Mucosa of rectum (tissue), 2 donors: ENCODE results near the gene ERCC3.

ENCODE experiments used
- H3K27ac ChIP-seq, 2 donors: one replicate each; pipeline ENCODE4 v1.7.0; 2013; ENCODE audit warnings: inconsistent platforms in 2 of 2, low read depth in 2 of 2, low read length in 2 of 2
- H3K27me3 ChIP-seq, 2 donors: one replicate each; pipeline ENCODE4 v1.7.0; 2013; ENCODE audit warnings: low read length in 2 of 2; ENCODE audit not compliant: control insufficient read depth in 2 of 2, insufficient read depth in 2 of 2
- H3K36me3 ChIP-seq, 2 donors: one replicate each; pipeline ENCODE4 v1.7.0; 2013; ENCODE audit warnings: low read length in 2 of 2; ENCODE audit not compliant: control insufficient read depth in 2 of 2, insufficient read depth in 2 of 2
- H3K4me1 ChIP-seq, 2 donors: one replicate each; pipeline ENCODE4 v1.7.0; 2013; ENCODE audit warnings: low read length in 2 of 2, mild to moderate bottlenecking in 1 of 2; ENCODE audit not compliant: control insufficient read depth in 2 of 2, insufficient read depth in 2 of 2
- H3K4me3 ChIP-seq, 2 donors: one replicate each; pipeline ENCODE4 v1.7.0; 2013; ENCODE audit warnings: low read length in 2 of 2
- H3K9ac ChIP-seq, 2 donors: one replicate each; pipeline ENCODE4 v1.7.0; 2013; ENCODE audit warnings: low read length in 2 of 2, low read depth in 1 of 2, mild to moderate bottlenecking in 1 of 2
- H3K9me3 ChIP-seq, 2 donors: one replicate each; pipeline ENCODE4 v1.7.0; 2013; ENCODE audit warnings: low read length in 2 of 2; ENCODE audit not compliant: control insufficient read depth in 2 of 2
- donor health status: healthy.
- donor health status: Normal muscosa, but diverticular disease.

ERCC3 gene

DNA sequence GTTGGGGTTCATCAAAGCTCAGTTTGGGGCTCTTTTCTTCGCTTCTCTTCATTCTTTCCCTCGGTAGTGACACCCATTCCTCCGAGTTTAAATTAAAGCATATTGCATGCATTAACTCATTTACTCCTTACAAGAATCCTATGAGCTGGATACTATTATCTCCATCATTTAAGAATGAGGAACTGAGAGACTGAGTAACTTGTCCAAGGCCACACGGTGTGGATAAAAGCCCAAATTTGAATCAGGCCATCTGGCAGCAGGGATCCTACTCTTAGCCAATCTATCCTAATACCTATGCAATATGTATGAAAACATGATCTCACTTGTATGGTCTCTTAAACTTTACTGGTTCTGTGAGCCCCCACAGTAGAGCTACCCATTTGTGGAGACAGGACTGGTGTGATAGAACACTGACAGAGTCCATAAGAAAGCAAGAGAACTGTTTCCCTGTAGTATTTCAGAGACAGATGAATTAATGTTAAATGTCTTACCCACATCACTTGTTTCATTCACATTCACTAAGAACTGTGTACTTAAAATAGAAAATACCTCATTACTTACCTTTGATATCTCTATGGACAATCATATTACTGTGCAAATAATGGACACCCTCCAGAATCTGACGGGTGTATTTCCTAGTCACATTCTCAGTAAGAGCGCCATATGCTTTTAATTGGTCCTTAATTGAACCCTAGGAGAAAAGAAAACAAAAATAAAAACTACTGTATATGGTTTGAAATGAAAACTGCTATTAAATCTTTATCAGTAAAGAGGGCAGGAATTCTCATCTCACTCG is 20.4 kb upstream of the ERCC3 start:
- peaks cover 53 to 61% of the 10 kb centered on the region in 2 donors for H3K36me3 ChIP-seq
- H3K9me3 ChIP-seq, result no peaks in the 10 kb centered on the region
- no peaks in the 10 kb centered on the region for H3K27me3 ChIP-seq
- no peak overlapping the region for H3K4me3 ChIP-seq
- no peak overlapping the region for H3K27ac ChIP-seq
- no peak overlapping the region for H3K9ac ChIP-seq
- H3K4me1 ChIP-seq, result no peaks in the 10 kb centered on the region

DNA sequence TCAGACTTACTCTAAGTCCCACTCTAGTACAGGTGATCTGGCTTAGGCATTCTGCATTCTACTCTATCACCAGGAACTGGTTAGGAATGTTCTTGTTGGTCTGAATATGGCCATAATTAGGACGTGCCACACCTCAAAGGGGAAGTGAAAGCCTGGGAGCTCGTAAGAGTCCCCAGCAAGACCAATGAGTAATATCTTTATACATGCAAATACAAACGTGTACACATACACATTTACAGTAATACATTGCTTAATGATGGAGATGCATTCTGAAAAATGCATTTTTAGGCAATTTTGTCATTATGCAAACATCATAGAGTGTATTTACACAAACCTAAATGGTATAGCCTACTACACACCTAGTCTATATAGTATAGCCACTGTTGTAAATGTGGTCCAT is 19.5 kb upstream of the ERCC3 start:
- Histone ChIP-seq H3K9ac (no peak overlapping the region), H3K27ac (no peak overlapping the region), H3K9me3 (no peaks in the 10 kb centered on the region), H3K4me3 (no peak overlapping the region), H3K36me3 (peaks cover 48 to 58% of the 10 kb centered on the region in 2 donors), H3K27me3 (no peaks in the 10 kb centered on the region), H3K4me1 (no peaks in the 10 kb centered on the region)

DNA sequence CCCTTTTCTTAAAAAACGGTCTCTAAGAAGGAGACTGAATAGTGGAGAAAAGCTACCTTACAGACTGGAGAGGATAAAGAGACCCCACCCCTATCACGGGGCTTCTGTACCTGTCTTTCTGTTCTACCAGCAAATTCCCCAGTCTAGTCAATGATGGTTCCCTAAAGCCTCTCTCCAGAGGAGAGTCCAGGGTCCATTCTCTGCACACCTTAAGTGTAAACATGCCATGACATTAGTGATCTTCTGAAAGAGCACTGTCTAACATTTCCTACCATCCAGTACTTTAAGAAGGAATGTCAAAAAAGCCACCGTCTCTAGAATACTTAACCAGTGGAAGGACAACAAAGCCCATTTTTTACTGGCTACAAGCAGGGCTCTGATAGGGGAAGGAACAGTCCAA is 17.0 kb upstream of the ERCC3 start:
- Histone ChIP-seq H3K9ac (no peak overlapping the region), H3K27me3 (no peaks in the 10 kb centered on the region), H3K9me3 (no peaks in the 10 kb centered on the region), H3K36me3 (peaks cover 48 to 63% of the 10 kb centered on the region in 2 donors), H3K27ac (no peak overlapping the region), H3K4me1 (peaks cover 0 to 3% of the 10 kb centered on the region in 2 donors), H3K4me3 (no peak overlapping the region)

DNA sequence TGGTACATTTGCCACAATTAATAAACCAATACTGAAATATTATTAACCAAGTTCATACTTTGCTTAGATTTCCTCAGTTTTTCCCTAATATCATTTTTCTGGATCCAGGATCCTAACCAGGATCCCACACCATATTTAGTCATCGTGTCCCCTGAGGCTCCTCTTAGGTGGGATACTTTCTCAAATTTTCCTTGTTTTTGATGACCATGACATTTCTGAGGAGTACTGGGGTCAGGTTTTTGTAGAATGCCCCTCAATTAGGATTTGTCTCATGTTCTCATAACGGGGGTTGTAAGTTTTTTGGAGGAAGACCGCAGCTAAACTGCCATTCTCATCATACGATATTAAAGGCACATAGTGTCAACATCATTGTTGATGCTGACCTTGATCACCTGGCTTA is 15.5 kb upstream of the ERCC3 start:
- H3K36me3 ChIP-seq, result peaks cover 44 to 54% of the 10 kb centered on the region in 2 donors

DNA sequence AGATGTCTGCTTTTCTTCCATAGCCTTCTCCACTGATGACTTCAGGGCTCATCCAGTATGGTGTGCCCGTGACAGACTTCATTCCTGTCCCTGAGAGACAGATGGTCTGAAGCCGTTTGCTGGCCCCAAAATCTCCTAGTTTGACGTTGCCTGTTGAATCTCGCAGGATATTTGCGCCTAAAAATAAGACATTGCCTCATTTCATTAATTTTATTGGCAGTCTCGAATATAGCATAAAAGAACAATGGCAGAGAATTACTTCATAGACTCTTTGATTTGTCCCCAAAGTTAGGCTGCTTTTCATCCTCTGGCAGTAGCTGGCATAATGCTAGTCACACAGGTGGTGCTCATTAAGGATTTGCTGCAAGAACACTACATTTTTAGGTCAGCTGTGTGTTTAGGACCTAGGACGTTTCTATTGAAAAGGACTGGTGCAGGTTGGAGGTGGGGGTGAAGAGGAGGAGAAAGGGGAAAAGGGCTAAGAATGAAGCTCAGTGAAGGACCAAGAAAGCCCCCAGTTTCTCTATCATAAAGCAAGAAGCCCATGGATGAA is 14.7 kb upstream of the ERCC3 start:
- Histone ChIP-seq H3K27ac (no peak overlapping the region), H3K27me3 (no peaks in the 10 kb centered on the region), H3K9me3 (no peaks in the 10 kb centered on the region), H3K4me3 (no peak overlapping the region), H3K36me3 (peaks cover 36 to 47% of the 10 kb centered on the region in 2 donors), H3K9ac (no peak overlapping the region), H3K4me1 (peaks cover 0 to 3% of the 10 kb centered on the region in 2 donors)

More for the DNA sequence above, 15.5 kb upstream of the ERCC3 start:
- Histone ChIP-seq H3K9ac (no peak overlapping the region), H3K4me1 (peaks cover 0 to 3% of the 10 kb centered on the region in 2 donors), H3K4me3 (no peak overlapping the region), H3K9me3 (no peaks in the 10 kb centered on the region), H3K27ac (no peak overlapping the region), H3K27me3 (no peaks in the 10 kb centered on the region)

DNA sequence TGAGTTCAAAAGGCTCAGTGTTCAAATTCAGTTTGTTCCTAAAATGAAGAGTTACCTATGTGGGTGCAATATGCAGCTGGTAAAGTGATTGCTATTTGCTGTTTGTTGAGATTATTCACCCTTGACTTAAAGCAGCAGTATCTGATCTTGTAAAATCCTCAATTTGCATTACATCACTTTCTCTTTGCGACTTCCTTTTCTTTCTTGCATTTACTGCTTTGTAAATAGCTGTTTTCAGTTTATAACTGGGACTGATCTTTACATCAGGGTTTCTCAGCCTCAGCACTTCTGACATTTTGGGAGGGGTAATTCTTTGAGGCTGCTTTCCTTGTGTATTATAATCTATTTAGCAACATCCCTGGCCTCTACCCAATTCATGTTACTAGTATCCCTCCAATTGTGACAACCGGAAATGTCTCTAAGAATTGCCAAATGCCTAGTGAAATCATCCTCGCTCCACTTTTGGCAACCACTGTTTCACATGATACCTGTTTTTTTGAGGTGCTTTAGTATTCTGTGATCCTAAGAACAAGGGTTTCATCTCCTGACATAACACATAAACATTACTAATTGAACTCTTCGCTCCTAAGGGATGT is 12.1 kb upstream of the ERCC3 start:
- Histone ChIP-seq H3K4me1 (peaks cover 0 to 3% of the 10 kb centered on the region in 2 donors), H3K9ac (peak overlapping the region in 1 of 2 donors; percentile 10), H3K36me3 (peaks cover 32 to 39% of the 10 kb centered on the region in 2 donors), H3K4me3 (no peak overlapping the region), H3K27ac (peak overlapping the region in 1 of 2 donors; percentile 37), H3K27me3 (no peaks in the 10 kb centered on the region), H3K9me3 (no peaks in the 10 kb centered on the region)

DNA sequence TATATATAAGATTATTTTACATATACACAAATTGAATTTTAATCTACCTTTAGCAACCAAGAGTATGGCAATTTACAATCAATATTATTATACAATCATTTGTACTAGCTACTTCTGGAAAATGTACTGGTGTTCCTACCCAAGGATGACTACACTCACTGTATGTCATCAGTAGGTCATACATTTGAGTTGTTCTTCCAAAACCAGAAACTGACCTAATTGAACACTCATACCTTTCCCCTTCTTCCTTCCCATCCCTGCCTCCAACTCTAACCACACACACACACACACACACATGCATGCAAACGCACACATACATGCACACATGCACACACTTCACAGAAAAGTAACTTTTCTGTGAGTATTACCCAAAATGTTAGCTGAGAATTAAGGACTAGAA is 8.2 kb upstream of the ERCC3 start:
- H3K4me3 ChIP-seq, result no peak overlapping the region
- H3K9ac ChIP-seq, result no peak overlapping the region
- peaks cover 14 to 20% of the 10 kb centered on the region in 2 donors for H3K36me3 ChIP-seq
- no peak overlapping the region for H3K27ac ChIP-seq
- H3K4me1 ChIP-seq, result peaks cover 0 to 3% of the 10 kb centered on the region in 2 donors
- H3K27me3 ChIP-seq, result no peaks in the 10 kb centered on the region
- H3K9me3 ChIP-seq, result no peaks in the 10 kb centered on the region

DNA sequence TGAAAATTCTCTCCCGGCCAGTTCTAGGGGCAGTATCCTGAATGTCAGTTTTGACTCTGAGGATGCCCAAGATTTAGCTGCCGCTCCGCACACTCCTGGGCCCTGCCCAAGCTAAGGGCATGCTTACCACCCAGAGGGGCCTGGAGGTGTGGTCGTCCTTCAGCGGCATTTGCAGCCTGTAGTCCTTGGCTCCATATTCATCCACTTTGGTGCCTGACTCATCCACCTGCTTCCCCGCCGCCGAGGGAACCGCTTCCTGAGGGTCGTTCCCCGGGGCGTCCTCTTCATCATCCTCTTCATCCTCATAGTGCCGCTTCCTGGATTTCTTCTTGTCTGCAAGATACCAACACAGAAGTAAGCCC is 577 bp downstream of the ERCC3 start:
- no peaks in the 10 kb centered on the region for H3K27me3 ChIP-seq
- peaks cover 5 to 8% of the 10 kb centered on the region in 2 donors for H3K4me1 ChIP-seq
- peak overlapping the region; percentile 87 to 88 for H3K4me3 ChIP-seq
- no peaks in the 10 kb centered on the region for H3K9me3 ChIP-seq
- H3K27ac ChIP-seq, result peak overlapping the region in 1 of 2 donors; percentile 63
- H3K36me3 ChIP-seq, result peaks cover 23 to 39% of the 10 kb centered on the region in 2 donors
- peak overlapping the region; percentile 83 to 90 for H3K9ac ChIP-seq

DNA sequence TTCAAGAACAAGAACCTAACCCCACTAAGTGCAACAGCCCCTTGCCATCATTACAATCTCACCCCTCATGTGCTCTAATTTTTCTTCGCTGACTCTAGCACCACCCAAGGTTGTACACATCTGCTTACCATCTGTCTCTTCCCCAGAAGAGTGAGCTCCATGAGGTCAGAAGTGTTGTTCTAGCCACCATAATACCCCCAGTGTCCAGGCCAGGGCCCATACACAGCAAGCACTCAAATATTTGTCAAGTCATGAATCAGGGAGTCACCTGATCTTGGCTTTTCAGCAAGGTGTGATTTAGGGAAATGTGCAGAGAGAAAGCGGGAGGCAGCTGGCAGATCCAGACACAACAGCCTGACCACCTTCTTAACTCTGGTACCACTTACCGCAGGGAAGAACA is 5.7 kb downstream of the ERCC3 start:
- Histone ChIP-seq H3K9me3 (no peaks in the 10 kb centered on the region), H3K4me1 (peaks cover 3 to 6% of the 10 kb centered on the region in 2 donors), H3K36me3 (peaks cover 51 to 84% of the 10 kb centered on the region in 2 donors), H3K27me3 (no peaks in the 10 kb centered on the region), H3K9ac (no peak overlapping the region), H3K27ac (no peak overlapping the region), H3K4me3 (no peak overlapping the region)

DNA sequence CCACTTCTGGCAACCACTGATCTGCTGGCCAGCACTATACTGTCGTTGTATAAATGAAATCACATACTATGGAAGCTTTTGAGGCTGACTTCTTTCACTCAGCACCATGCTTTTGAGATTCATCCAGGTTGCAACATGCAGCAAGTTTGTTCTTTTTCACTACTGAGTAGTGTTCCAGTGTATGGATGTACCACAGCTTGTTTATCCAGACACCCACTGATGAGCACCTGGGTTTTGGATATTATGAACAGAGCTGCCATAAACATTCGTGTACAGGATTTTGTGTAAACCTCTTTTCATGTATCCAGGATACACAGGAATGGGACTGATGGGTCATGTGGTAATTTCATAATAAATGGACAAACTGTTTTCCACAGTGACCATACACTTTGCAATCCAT is 10.7 kb downstream of the ERCC3 start:
- Histone ChIP-seq H3K4me1 (no peaks in the 10 kb centered on the region), H3K9me3 (no peaks in the 10 kb centered on the region), H3K36me3 (peaks cover 56 to 82% of the 10 kb centered on the region in 2 donors), H3K4me3 (no peak overlapping the region), H3K27me3 (no peaks in the 10 kb centered on the region), H3K27ac (no peak overlapping the region), H3K9ac (no peak overlapping the region)
